Measurements from ENCODE around the gene OPHN1. TPM values are rescaled to one million over a fixed set of nuclear protein-coding genes. Genes with fewer than 3 reads are reported as not detected.

Gene OPHN1
- polyA plus RNA-seq, 1 donor: 9.8 TPM

DNA sequence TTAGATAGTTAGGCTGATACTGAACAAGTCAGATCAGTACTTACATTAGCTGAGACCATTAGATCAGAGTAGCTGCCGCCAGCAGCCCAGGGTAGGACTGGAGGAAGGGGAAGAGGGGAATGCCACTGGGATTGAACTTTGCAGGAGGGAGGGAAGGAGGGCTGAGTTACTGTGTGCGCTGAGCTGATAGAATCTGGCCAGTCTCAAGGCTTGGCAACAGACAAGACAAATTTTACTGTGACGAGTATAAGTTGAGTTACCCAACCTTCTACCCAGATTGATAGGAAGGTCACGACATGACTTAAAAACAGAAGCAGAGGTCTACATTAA is 372.1 kb downstream of the OPHN1 start:
- DNase-seq: no peak

DNA sequence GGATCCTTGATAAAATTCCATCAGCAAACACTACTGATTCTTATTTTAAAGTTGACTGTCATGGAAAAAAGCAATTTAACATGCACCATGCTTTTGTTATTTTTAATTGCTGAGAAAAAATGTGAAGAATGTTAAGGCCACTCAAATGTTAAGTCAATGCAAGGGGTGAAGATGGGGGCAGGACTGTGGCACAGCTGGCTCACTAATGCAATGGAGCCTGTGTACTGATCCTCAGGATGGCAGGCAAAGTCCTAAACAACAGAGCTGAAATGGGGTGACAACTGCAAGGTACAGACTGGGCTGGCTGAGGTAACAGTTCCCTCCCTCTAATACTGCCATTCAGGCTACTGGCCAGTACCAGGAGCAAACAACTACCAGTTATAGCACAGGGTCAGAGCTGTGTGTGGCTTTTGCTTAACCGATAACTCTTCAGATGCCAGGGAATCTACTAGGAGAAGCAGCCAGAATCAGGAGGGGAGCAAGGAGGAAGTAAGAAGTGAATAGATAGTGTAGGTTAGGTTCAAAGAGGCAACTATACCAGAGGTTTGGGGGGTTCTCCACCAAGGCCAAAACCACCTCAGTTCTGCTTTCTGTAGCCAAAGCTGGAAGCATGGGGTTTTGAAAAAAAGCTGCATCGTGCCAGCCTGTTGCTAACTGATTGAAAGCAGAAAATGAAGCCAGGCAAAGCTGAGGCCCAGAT is 372.6 kb downstream of the OPHN1 start:
- DNase-seq: no peak

DNA sequence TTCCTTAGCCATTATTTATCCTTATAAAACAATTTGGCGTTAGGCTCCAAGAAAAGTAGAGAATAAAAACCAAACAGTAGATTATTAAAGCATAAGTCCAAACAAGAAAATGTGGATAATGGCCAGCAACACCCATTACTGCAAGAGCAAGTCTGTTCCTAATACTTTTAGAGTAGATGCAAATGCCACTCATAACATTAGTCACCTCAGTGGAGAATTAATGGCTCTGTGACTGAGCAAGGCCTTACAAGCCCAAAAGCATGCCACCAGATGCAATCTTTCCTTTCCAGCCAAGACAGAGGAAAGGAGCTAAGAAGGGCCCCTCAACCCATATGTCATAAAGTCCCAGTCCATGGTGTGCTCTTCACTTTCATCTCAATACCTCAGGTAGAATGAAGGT is 373.8 kb downstream of the OPHN1 start:
- DNase-seq: no peak

DNA sequence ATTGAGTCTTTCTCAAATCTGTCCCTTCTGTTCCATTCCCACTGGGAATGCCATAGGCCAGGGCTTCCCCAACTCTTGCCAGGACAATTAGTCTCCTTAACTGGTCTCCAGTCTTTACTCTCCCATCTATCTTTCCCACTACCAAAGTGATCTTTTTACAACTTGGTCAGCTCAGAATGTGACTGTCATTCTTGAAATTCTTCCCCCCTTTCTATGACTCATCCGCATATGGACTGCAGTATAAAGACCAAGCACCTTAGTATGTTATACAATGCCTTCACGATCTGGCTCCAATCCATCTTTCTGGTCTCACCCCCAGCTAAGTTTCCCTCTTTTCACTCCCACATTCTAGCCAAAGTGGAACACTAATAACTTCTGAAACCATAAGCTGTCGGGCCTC is 383.8 kb downstream of the OPHN1 start:
- no peak for DNase-seq

GRCh38 chrX:68048774-68049173 is 384.5 kb downstream of the OPHN1 start:
- DNase-seq: no peak

- DNase-seq: no peak
Observed at GRCh38 chrX:68045008-68045577, 388.2 kb downstream of the OPHN1 start.

- DNase-seq: no peak
Observed at GRCh38 chrX:68043713-68044438, 389.4 kb downstream of the OPHN1 start.

- DNase-seq: no peak
Observed at GRCh38 chrX:68041110-68041509, 392.2 kb downstream of the OPHN1 start.

DNA sequence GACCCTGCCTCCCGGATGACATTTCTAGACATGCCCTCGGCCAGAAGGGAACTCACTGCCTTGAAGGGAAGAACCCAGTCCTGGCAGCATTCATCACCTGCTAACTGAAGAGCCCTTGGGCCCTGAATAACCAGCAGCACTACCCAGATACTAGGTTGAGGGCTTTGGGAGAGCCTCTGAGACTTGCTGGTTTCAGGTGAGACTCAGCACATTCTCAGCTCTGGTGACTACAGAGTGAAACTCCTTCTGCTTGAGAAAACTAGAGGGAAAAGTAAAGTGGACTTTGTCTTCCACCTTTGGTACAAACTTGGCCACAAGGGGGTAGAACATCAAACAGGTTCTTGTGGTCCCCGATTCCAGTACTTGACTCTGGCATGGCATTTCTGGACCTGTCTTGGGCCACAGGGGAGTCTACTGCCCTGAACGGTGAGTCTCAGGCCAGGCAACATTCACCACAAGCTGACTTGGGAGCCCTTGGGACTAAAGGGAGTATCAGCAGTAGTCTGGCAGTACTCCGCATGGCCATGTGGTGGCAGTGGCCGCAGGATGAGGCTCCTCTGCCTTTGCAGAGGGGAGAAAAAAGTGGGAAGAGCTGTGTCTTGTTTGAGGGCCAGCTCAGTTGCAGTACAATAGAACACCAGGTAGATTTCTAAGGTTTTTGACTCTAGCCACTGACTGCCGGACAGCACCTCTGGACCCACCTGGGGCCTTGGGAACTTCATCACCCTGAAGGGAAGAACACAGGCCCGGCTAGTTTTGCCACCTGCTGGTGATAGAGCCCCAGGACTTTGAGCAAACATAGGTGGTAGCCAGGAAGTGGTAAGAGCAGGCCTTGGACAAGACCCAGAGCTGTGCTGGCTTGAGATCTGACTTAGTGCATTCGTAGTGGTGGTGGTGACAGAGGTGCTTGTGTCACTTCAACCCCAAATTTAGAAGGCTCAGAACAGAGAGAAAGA is 414.8 kb downstream of the OPHN1 start:
- no peak for DNase-seq

DNA sequence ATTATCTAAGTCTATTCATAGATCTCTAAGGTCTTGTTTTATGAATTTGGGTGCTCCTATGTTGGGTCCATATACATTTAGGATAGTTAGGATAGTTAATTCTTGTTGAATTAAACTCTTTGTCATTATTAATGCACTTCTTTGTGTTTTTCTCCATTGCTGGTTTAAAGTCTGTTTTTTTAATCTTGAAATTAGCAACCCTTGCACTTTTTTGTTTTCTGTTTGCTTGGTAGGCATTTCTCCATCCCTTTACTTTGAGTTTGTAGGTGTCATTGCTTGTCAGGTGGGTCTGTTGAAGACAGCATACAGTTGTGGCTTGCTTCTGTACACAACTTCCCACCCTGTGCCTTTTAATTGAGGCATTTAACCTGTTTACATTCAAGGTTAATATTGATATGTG is 434.8 kb downstream of the OPHN1 start:
- DNase-seq: no peak

Other genes with a start within 250 kb of the OPHN1 start
- 58.1 TPM for gene YIPF6, start 65.6 kb upstream of the OPHN1 start, polyA plus RNA-seq (ENCODE audit: insufficient read length)
- 17.4 TPM for gene STARD8, start 214.2 kb upstream of the OPHN1 start, polyA plus RNA-seq (ENCODE audit: insufficient read length)